Left lung (tissue), 10 donors: ENCODE data around the gene TBX20. TPM values are rescaled to one million over a fixed set of nuclear protein-coding genes. Genes with fewer than 3 reads are reported as not detected.
"Not testable (repeated sequence)": the region's sequence is repeated elsewhere in the genome, so short reads cannot be mapped to it uniquely, and the experiment has no call there.

Experiments
- ATAC-seq: fragments of 200-7000 bp; cut with Tn5 transposase; one replicate; pipeline ENCODE4 v1.9.1; 2020; ENCODE audit warnings: moderate library complexity
- DNase-seq, 4 donors: peaks; one replicate each; pipeline ENCODE4 v3.0.0-alpha.2; 2013 to 2020
- H3K27ac ChIP-seq, 2 donors: fragments of 200-600 bp; sonication (generic) in 1 of 2; one replicate each; pipeline versions ENCODE4 v1.5.0 to v1.8.0; 2020 to 2021
- H3K27me3 ChIP-seq, 2 donors: fragments of 200-600 bp; sonication (generic) in 1 of 2; one replicate each; pipeline versions ENCODE4 v1.5.0 to v1.8.0; 2020 to 2021
- H3K36me3 ChIP-seq, 2 donors: fragments of 200-600 bp; sonication (generic) in 1 of 2; one replicate each; pipeline versions ENCODE4 v1.5.0 to v1.8.0; 2020 to 2021
- H3K4me1 ChIP-seq, 2 donors: fragments of 200-600 bp; one replicate each; pipeline ENCODE4 v1.8.0; 2021
- H3K4me3 ChIP-seq, 2 donors: fragments of 200-600 bp; sonication (generic) in 1 of 2; one replicate each; pipeline versions ENCODE4 v1.5.0 to v1.8.0; 2020 to 2021; ENCODE audit warnings: mild to moderate bottlenecking in 1 of 2
- H3K9me3 ChIP-seq, 2 donors: fragments of 200-600 bp; sonication (generic) in 1 of 2; one replicate each; pipeline versions ENCODE4 v1.5.0 to v1.8.0; 2020 to 2021
- intact Hi-C, 2 donors: fragments of 100-400 bp; cut with DNase I; formaldehyde crosslinking; loops; one replicate each; pipeline versions ENCODE4 v1.11.2 to v1.14.2; 2022
- polyA plus RNA-seq, 6 donors: library from polyadenylated mRNA; unstranded; fragments of 120-200 nt; gene quantifications; one replicate each; pipeline ENCODE4 v1.2.1, GENCODE V29; 2013; ENCODE audit not compliant: insufficient read length in 6 of 6
- total RNA-seq, 2 donors: library from RNA; stranded (reverse); fragmentation: NEBNext Ultra II Directional; extraction: Animal tissue kit (Norgen Biotek cat#: 25700); gene quantifications; one replicate each; pipeline ENCODE4 v1.2.1, GENCODE V29; 2021
- donor health status: DM: no; HTN: yes; CAD: no.
- donor health status: DM: no; HTN: no; CAD: no.

Gene TBX20
- total and polyA plus RNA-seq, 8 donors = 0.09 to 0.12 TPM; not detected in 6

DNA sequence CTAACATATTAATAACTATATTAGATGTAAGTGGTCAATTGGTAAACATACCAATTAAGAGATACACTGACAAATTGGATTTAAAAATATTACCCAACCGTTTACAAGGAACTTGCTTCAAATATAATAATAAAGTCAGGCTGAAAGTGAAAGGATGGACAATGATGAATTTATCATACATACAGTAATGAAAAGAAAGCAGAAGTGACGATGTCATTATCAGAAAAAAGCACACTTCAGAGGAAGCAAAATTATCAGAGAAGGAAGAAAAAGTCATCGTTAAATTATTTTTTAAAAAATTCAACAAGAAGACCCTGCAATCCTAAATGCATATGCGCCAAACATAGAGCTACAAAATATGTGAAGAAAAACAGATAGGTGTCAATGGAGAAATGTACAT lies 81.8 kb downstream of the TBX20 start:
- ATAC-seq, H3K9me3 ChIP-seq, H3K4me3 ChIP-seq, DNase-seq, H3K27me3 ChIP-seq, intact Hi-C loops, H3K36me3 ChIP-seq, H3K27ac ChIP-seq, H3K4me1 ChIP-seq: not testable (repeated sequence)

- H3K27me3 ChIP-seq, H3K9me3 ChIP-seq, intact Hi-C loops, H3K4me3 ChIP-seq, H3K4me1 ChIP-seq, DNase-seq, ATAC-seq, H3K27ac ChIP-seq, H3K36me3 ChIP-seq: not testable (repeated sequence)
Measured at GRCh38 chr7:35167658-35168057, 86.2 kb downstream of the TBX20 start.

DNA sequence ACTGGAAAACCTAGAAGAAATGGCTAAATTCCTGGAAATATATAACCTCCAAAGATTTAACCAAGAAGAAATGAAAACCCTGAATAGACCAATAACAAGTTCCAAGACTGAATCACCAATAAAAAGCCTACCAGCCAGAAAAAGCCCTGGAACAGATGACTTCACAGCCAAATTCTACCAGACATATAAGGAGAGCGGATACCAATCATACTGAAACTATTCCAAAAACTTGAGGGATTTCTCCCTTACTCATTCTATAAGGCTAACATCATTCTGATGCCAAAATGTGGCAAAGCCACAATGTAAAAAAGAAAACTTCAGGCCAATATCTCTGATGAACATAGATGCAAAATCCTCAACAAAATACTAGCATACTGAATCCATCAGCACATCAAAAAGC lies 86.7 kb downstream of the TBX20 start:
- H3K36me3 ChIP-seq, intact Hi-C loops, H3K4me3 ChIP-seq, H3K27ac ChIP-seq, H3K27me3 ChIP-seq, ATAC-seq, H3K9me3 ChIP-seq, H3K4me1 ChIP-seq, DNase-seq: not testable (repeated sequence)

GRCh38 chr7:35161059-35161740 lies 92.7 kb downstream of the TBX20 start:
- H3K4me3 ChIP-seq, DNase-seq, ATAC-seq, H3K27me3 ChIP-seq, H3K4me1 ChIP-seq, H3K9me3 ChIP-seq, H3K27ac ChIP-seq, H3K36me3 ChIP-seq, intact Hi-C loops: not testable (repeated sequence)

Other genes with a start within 250 kb of the TBX20 start
- 10 to 100 TPM; 58.9 to 72.9 TPM for gene DPY19L1, start 216.6 kb downstream of the TBX20 start, total RNA-seq
- 10 to 100 TPM; 42.8 to 57.3 (median 48.7) TPM for gene DPY19L1, start 216.6 kb downstream of the TBX20 start, polyA plus RNA-seq